C1 segment of cervical spinal cord (tissue), 14 donors: ENCODE results near the gene CYP3A7.
A peak's percentile ranks its signal among the peaks of the same experiment; 100 is the strongest.
"Not testable (repeated sequence)": the region's sequence is repeated elsewhere in the genome, so short reads cannot be mapped to it uniquely, and the experiment has no call there.

Experiments
- DNase-seq, 14 donors: peaks; one replicate each; lab custom pipeline; 2025; lab: John Stamatoyannopoulos, UW

The CYP3A7 gene

DNA sequence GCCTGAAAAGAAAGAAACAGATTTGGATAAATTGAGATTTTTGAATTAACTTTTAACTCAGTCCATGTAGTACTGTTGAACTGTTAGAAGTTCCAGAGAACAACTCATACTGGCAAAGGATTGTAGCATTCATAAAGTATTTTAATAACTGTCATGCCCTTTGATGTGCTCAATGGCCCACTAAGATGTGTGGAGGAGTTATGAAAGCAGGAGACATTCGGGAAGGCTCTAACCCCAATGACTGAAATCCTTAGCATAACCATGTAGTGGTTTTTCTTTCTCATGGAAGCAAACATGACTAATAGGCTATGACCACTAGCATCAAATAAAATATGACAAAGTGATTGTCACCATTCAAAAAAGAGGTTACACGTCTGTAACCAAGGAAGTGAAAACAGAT lies 25.7 kb downstream of the CYP3A7 start:
- DNase-seq: no peak

DNA sequence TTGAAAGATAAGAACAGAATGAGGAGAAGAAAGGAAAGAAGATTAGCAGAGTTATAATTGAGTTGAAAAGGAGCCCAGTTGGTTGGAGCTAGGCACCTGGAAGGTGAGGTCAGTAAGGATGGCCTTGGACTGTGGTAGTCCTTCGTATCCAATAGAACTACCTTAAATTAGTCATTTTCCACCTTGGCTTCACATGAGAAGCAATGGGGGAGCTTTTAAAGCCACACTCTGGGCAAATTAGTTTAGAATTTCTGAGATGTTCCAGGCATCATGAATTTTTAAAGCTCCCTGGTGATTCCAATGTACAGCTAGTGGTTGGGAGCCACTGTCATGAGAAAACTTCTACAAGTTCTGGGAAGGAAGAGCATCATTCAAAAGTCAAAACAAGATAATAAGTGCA lies 27.9 kb downstream of the CYP3A7 start:
- DNase-seq: no peak

DNA sequence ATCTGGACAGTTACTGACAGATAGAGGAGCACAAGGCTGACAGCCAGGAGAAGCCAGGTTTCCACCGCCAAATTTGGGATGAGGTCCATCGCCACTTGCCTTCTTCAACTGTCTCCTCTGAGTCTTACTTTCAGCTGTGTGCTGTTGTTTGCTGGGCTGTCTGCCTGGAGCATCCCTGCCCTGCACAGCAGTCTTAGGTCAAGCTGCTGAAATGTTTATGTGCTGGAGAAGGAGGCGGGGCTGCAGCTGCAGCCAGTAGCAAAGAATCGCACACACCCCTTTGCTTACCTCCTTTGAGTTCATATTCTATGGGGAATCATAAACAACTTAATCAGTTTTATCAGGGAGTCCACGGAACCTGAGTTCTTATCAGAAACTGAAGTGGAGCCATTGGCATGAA lies 35.0 kb downstream of the CYP3A7 start:
- DNase-seq: no peak

- not testable (repeated sequence) for DNase-seq
These were observed 35.9 kb downstream of the CYP3A7 start for GRCh38 chr7:99698867-99699730.

DNA sequence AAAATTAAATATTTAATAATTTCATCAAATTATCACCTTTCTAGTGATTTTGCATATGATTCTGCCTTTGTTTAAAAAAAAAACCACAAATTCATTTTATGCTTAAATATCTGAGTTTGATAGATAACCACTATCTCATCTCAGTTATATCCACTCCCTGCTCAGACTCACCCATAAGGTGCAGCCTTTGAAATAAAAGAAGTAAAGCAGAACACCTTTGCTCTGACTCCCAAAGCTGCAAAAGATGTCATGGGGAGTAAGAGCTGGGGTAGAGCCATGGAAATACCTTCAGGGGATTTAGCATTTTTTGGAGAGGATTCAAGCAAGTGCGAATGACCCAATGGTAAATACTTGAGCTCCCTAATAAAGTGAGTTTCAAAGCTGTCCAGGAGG lies 40.1 kb downstream of the CYP3A7 start:
- no peak for DNase-seq

DNA sequence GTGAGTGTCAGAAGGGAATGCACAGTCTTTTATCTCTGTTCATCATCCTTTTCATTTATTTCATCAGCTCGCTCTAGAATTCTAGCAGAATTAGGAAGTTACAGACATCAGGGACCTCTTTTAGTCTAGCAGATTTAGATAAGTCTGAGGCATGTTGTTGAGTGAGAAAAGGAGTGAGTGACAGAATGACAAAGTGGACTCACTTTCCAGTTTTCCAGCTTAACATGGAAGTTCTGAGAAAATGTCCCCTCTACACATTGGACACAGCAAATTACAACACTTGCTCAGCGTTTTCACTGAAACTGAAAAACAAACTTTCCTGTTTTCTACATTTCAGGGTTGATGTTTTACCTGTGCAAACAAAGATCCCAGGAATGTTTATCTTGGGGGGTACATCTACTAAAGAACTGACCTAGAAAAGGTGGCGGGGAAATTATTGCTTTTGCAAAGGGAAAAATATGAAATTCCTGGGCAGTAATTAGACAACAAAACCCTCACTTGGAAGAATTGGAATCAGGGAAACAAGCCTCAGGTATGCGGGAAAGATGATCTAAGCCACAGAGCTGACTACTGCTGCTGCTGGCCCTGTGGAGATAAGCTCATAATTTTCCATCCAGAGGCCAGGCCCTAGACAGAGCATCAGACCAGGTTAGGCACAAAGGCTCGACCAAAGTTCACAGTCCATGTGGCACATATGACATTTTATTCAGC lies 40.6 kb downstream of the CYP3A7 start:
- no peak for DNase-seq

DNA sequence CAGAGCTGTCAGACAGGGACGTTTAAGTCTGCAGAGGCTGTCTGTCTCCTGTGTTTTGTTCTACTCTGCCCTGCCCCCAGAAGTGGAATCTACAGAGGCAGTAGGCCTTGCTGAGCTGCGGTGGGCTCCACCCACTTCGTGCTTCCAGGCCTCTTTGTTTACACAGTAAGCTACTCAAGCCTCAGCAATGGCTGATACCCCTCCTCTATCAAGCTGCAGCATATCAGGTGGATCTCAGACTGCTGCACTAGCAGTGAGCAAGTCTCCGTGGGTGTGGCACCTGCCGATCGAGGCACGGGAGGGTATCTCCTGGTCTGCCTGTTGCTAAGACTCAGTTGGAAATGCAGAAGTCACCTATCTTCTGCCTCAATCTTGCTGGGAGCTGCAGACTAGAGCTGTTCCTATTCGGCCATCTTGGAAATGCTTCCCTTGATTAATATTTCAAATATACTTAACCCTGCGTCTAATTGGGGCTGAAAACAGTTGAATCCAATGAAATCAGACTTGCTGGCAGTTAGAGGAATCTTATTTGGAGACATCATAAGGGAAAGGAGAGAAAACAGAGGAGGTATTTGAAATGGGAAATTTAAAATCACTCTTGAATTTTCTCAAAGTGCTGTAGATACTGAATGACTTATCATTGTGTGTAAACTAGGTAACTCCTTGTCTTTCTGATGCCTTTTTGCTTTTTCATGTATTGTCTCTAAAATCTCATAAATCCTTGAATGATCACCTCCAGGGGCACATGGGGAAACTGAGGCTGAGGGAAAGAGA lies 41.4 kb downstream of the CYP3A7 start:
- DNase-seq: no peak

DNA sequence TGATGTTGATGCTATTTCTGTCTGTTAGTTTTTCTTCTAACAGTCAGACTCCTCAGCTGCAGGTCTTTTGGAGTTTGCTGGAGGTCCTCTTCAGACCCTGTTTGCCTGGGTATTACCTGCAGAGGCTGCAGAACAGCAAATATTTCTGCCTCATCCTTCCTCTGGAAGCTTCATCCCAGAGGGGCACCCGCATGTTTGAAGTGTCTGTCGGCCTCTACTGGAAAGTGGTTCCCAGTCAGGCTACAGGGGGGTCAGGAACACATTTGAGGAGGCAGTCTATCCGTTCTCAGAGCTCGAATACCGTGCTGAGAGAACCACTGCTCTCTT lies 41.9 kb downstream of the CYP3A7 start:
- no peak for DNase-seq

- not testable (repeated sequence) for DNase-seq
These were observed 42.4 kb downstream of the CYP3A7 start for GRCh38 chr7:99692563-99692962.

DNA sequence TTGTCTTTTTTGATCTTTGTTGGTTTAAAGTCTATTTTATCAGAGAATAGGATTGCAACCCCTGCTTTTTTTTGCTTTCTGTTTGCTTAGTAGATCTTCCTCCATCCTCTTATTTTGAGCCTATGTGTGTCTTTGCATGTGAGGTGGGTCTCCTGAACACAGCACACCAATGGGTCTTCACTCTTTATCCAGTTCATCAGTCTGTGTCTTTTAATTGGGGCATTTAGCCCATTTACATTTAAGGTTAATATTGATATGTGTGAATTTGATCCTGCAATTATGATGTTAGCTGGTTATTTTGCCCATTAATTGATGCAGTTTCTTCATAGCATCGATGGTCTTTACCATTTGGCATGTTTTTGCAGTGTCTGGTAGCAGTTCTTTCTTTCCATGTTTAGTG lies 43.3 kb downstream of the CYP3A7 start:
- not testable (repeated sequence) for DNase-seq

DNA sequence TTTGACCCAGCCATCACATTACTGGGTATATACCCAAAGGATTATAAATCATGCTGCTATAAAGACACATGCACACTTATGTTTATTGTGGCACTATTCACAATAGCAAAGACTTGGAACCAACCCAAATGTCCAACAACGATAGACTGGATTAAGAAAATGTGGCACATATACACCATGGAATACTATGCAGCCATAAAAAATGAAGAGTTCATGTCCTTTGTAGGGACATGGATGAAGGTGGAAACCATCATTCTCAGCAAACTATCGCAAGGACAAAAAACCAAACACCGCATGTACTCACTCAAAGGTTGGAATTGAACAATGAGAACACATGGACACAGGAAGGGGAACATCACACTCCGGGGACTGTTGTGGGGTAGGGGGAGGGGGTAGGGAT lies 44.1 kb downstream of the CYP3A7 start:
- DNase-seq: not testable (repeated sequence)

DNA sequence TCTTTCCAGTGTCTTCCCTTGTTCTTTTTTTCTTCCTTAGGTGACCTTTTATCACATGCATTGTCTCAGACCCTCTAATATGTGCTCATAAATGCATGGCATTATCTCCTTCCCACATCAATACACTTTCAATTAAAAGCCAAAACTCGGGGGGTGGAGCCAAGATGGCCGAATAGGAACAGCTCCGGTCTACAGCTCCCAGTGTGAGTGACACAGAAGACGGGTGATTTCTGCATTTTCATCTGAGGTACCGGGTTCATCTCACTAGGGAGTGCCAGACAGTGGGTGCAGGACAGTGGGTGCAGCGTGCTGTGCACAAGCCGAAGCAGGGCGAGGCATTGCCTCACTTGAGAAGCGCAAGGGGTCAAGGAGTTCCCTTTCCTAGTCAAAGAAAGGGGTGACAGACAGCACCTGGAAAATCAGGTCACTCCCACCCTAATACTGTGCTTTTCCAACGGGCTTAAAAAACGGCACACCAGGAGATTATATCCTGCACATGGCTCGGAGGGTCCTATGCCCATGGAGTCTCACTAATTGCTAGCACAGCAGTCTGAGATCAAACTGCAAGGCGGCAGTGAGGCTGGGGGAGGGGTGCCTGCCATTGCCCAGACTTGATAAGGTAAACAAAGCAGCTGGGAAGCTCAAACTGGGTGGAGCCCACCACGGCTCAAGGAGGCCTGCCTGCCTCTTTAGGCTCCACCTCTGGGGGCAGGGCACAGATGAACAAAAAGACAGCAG lies 49.0 kb downstream of the CYP3A7 start:
- DNase-seq: not testable (repeated sequence)

GRCh38 chr7:99685129-99685758 lies 49.8 kb downstream of the CYP3A7 start:
- DNase-seq: no peak

- DNase-seq: peak in 3 of 14 donors; percentile 1 to 18 (median 12)
These were observed 55.4 kb downstream of the CYP3A7 start, which contains the start of gene CYP3A5 for GRCh38 chr7:99679400-99680191. CYP3A5 (minus strand) TSS chr7:99679996; CDS start chr7:99679896, 100 bp downstream.

- no peak for DNase-seq
These were observed 56.0 kb downstream of the CYP3A7 start for GRCh38 chr7:99679032-99679399.

DNA sequence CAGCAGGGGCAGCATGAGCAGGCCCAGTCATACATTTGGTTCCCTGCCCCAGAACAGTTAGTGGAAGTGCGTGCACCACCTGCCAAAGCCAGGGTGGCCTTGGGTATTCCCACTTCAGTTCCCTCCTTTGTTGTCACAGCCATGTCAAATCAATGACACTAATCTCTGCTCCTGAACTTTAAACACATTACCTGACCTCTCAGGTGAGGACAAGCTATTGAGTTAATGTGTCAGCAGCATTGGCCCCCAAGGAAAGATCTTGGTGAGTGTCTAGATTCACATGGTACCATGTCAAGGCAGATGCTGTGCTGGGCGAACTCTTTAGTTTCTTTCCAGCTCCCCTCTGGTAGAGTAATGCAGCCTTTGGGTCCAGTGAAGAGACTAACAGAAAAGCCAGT lies 57.3 kb downstream of the CYP3A7 start:
- no peak for DNase-seq

DNA sequence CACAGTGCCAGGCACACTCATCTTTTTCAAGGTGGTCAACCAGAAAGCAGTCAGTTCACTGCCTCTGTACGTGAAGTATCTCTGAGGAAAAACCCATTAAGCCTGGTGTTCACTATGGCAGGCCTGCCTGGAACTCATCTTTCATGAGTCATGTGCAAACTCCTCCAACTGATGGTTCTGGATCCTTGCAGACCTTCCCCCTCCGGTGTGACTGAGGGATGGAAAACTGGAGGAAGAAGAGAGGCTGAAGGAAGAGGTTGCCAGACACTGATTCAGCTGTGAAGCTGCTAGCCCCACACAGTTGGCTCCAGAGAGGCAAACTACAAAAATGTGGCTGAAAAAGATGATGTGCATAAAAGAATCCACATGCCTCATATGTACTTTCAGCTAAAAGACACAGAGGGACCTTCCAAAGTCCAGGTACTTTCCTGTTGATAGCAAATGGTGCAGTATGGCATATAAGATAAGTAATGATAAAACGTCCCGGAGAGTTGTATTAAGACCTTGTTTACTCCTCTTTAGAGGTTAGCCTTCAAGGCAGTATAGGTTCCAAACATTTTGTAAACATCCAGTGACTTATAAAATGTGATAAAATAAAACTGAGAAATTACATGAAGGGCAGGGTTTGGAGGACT lies 57.9 kb downstream of the CYP3A7 start:
- no peak for DNase-seq

- no peak for DNase-seq
These were observed 59.8 kb downstream of the CYP3A7 start for GRCh38 chr7:99674995-99675742.

GRCh38 chr7:99672573-99672972 lies 62.4 kb downstream of the CYP3A7 start:
- DNase-seq: no peak
